CD14-positive monocyte (primary cell): ENCODE measurements around the gene NUP214. TPM values are rescaled to one million over a fixed set of nuclear protein-coding genes. Genes with fewer than 3 reads are reported as not detected.

Experiments used
- DNase-seq, 3 donors: peaks; one replicate each; pipeline ENCODE4 v3.0.0-alpha.2; 2011 to 2022
- H2AFZ ChIP-seq: 2 replicates; pipeline ENCODE4 v1.6.0; 2012; ENCODE audit warnings: mild to moderate bottlenecking, low read depth, low read length, inconsistent platforms; ENCODE audit not compliant: insufficient read depth, poor library complexity, severe bottlenecking
- H3K27ac ChIP-seq, 2 donors: 1 replicate in 1 of 2; 2 replicates in 1 of 2; pipeline ENCODE4 v1.5.1; 2012 to 2013; ENCODE audit warnings: low read length in 2 of 2, control low read depth in 1 of 2, inconsistent platforms in 1 of 2, low read depth in 1 of 2, mild to moderate bottlenecking in 1 of 2
- H3K27me3 ChIP-seq, 2 donors: one replicate each; pipeline versions ENCODE4 v1.6.0 to v1.6.1; 2011 to 2013; ENCODE audit warnings: low read length in 2 of 2; ENCODE audit not compliant: control insufficient read depth in 2 of 2, insufficient read depth in 2 of 2
- H3K36me3 ChIP-seq, 2 donors: replicated peaks in 1 of 2; 1 replicate in 1 of 2; 2 replicates in 1 of 2; pipeline versions ENCODE4 v1.5.1 to v1.6.1; 2012 to 2013; ENCODE audit warnings: low read length in 2 of 2, control low read depth in 1 of 2, inconsistent platforms in 1 of 2, mild to moderate bottlenecking in 1 of 2; ENCODE audit not compliant: insufficient read depth in 2 of 2, control insufficient read depth in 1 of 2
- H3K4me1 ChIP-seq, 2 donors: 1 replicate in 1 of 2; 2 replicates in 1 of 2; pipeline versions ENCODE4 v1.5.1 to v1.6.1; 2012 to 2013; ENCODE audit warnings: low read length in 2 of 2, control low read depth in 1 of 2, inconsistent platforms in 1 of 2, mild to moderate bottlenecking in 1 of 2, moderate library complexity in 1 of 2; ENCODE audit not compliant: insufficient read depth in 2 of 2, control insufficient read depth in 1 of 2
- H3K4me2 ChIP-seq: replicated peaks from 2 replicates; pipeline ENCODE3; 2012; ENCODE audit warnings: low read length, moderate library complexity, mild to moderate bottlenecking; ENCODE audit not compliant: poor library complexity, severe bottlenecking; ENCODE audit errors: extremely low read depth
- H3K4me3 ChIP-seq, 3 experiments: fragments of 200-600 bp in 1 of 3; sonication (generic) in 1 of 3; replicated peaks in 1 of 3; 1 replicate in 2 of 3; 2 replicates in 1 of 3; pipeline ENCODE4 v1.5.1; 2011 to 2013; ENCODE audit warnings: low read length in 3 of 3, mild to moderate bottlenecking in 3 of 3, control low read depth in 2 of 3, low read depth in 2 of 3, inconsistent platforms in 1 of 3, moderate library complexity in 1 of 3
- H3K79me2 ChIP-seq: 2 replicates; pipeline ENCODE4 v1.6.0; 2012; ENCODE audit warnings: mild to moderate bottlenecking, control low read depth, inconsistent platforms, low read length, moderate library complexity; ENCODE audit not compliant: insufficient read depth
- H3K9ac ChIP-seq: 2 replicates; pipeline ENCODE4 v1.6.0; 2017; ENCODE audit warnings: low read length, mild to moderate bottlenecking; ENCODE audit not compliant: insufficient read depth, poor library complexity, severe bottlenecking
- H3K9me3 ChIP-seq, 2 donors: replicated peaks in 1 of 2; 1 replicate in 1 of 2; 2 replicates in 1 of 2; pipeline versions ENCODE4 v1.5.1 to v1.6.1; 2012 to 2013; ENCODE audit warnings: low read length in 2 of 2, control low read depth in 1 of 2; ENCODE audit not compliant: control insufficient read depth in 1 of 2, insufficient read depth in 1 of 2
- H4K20me1 ChIP-seq: 2 replicates; pipeline ENCODE4 v1.6.0; 2012; ENCODE audit warnings: mild to moderate bottlenecking, low read length, control low read depth, moderate library complexity; ENCODE audit not compliant: insufficient read depth
- H3K27ac Mint-ChIP-seq, 7 donors: one replicate each; pipeline ENCODE4 v1.8.0; 2020; ENCODE audit warnings: mild to moderate bottlenecking in 7 of 7, mixed read lengths in 7 of 7, moderate library complexity in 6 of 7, inconsistent platforms in 2 of 7
- H3K27me3 Mint-ChIP-seq, 3 donors: one replicate each; pipeline ENCODE4 v1.8.0; 2021 to 2022; ENCODE audit warnings: low read depth in 3 of 3, mild to moderate bottlenecking in 3 of 3, mixed read lengths in 3 of 3, moderate library complexity in 3 of 3, inconsistent platforms in 1 of 3
- H3K36me3 Mint-ChIP-seq, 2 donors: one replicate each; pipeline ENCODE4 v1.8.0; 2020; ENCODE audit warnings: mixed read lengths in 2 of 2, inconsistent platforms in 1 of 2, mild to moderate bottlenecking in 1 of 2
- H3K4me1 Mint-ChIP-seq: one replicate; pipeline ENCODE4 v1.8.0; 2020; ENCODE audit warnings: mild to moderate bottlenecking, mixed read lengths
- H3K4me3 Mint-ChIP-seq, 2 donors: one replicate each; pipeline ENCODE4 v1.8.0; 2020; ENCODE audit warnings: mild to moderate bottlenecking in 2 of 2, mixed read lengths in 2 of 2, moderate library complexity in 1 of 2
- H3K9me3 Mint-ChIP-seq, 7 donors: one replicate each; pipeline ENCODE4 v1.8.0; 2020 to 2022; ENCODE audit warnings: mixed read lengths in 7 of 7, mild to moderate bottlenecking in 6 of 7, moderate library complexity in 6 of 7, inconsistent platforms in 2 of 7
- CTCF ChIP-seq: fragments of 200-600 bp; IDR thresholded peaks from one replicate; pipeline ENCODE4 v1.8.0; 2022; ENCODE audit warnings: antibody characterized with exemption, mild to moderate bottlenecking
- WGBS: methylation state at CpG from one replicate; pipeline ENCODE4 v1.1.5; 2013; ENCODE audit warnings: missing lambda C conversion rate; ENCODE audit not compliant: insufficient coverage; 5-methylcytosine and 5-hydroxymethylcytosine counted together
- intact Hi-C, 2 donors: fragments of 100-400 bp; cut with micrococcal nuclease; formaldehyde crosslinking; loops; one replicate each; pipeline versions ENCODE4 v1.15.0 to v1.15.1; 2023
- polyA plus RNA-seq, 3 donors: library from polyadenylated mRNA; depleted of rRNA in 1 of 3; unstranded in 2 of 3; stranded (reverse) in 1 of 3; fragments of 300-500 nt in 2 of 3; fragments of >200 nt in 1 of 3; fragmentation: Illumina TruSeq in 2 of 3; gene quantifications; 1 replicate in 2 of 3; 2 replicates in 1 of 3; pipeline ENCODE4 v1.2.3, GENCODE V29; 2012 to 2021

Gene NUP214
- polyA plus RNA-seq, 3 donors, result 94.9 to 329 (median 214) TPM

GRCh38 chr9:131274674-131275331 is 149.4 kb downstream of the NUP214 start:
- Mint-ChIP-seq H3K4me3 (peak overlapping the region; percentile 99 to 100), H3K4me1 (peaks cover 62% of the 10 kb centered on the region), H3K27ac (peak overlapping the region; percentile 92 to 98 (median 96)), H3K9me3 (peaks cover 0 to 2% (median 0%) of the 10 kb centered on the region in 7 donors), H3K36me3 (peaks cover 3 to 15% of the 10 kb centered on the region in 2 donors), H3K27me3 (no peaks in the 10 kb centered on the region)
- H4K20me1 ChIP-seq, result peaks cover 52% of the 10 kb centered on the region
- DNase-seq, result peak in 2 of 3 donors; percentile 38 to 46
- peak overlapping the region; percentile 75 to 93 for H3K27ac ChIP-seq
- no peaks in the 10 kb centered on the region for H3K27me3 ChIP-seq
- no peaks in the 10 kb centered on the region for H3K9me3 ChIP-seq
- peaks cover 78% of the 10 kb centered on the region for H3K79me2 ChIP-seq
- peaks cover 62 to 65% of the 10 kb centered on the region in 2 donors for H3K4me1 ChIP-seq
- WGBS, result 1% methylated on average over 18 of the region's 18 CpGs
- H3K9ac ChIP-seq, result peak overlapping the region; percentile 86
- no peaks in the 10 kb centered on the region for H3K36me3 ChIP-seq
- H3K4me2 ChIP-seq, result peak overlapping the region; percentile 98
- H2AFZ ChIP-seq, result peak overlapping the region; percentile 56
- H3K4me3 ChIP-seq, result peak overlapping the region; percentile 78 to 94 (median 93)
- intact Hi-C loops, result loop anchor here (2.0 to 10.0 kb wide), 5 partner anchors 20 to 1080 kb away; partner anchors contain the start of genes PRRC2B (in 1 of the 2) and SETX (in 1 of the 2)
- no peak for TF ChIP-seq CTCF

- Histone ChIP-seq H4K20me1 (peaks cover 52% of the 10 kb centered on the region), H3K4me3 (peak overlapping the region; percentile 78 to 94 (median 93)), H3K79me2 (peaks cover 71% of the 10 kb centered on the region), H3K36me3 (no peaks in the 10 kb centered on the region), H3K27ac (peak overlapping the region; percentile 75 to 93), H3K27me3 (no peaks in the 10 kb centered on the region), H3K9ac (peak overlapping the region; percentile 86), H3K4me1 (peaks cover 62 to 65% of the 10 kb centered on the region in 2 donors), H3K9me3 (no peaks in the 10 kb centered on the region), H3K4me2 (peak overlapping the region; percentile 98), H2AFZ (peak overlapping the region; percentile 56)
- 0% methylated on average over 26 of the region's 29 CpGs for whole genome bisulfite sequencing
- TF ChIP-seq CTCF, result peak; percentile 23
- DNase-seq, result peak in 2 of 3 donors; percentile 51 to 54
- intact Hi-C loops, result loop anchor here (2.0 to 10.0 kb wide), 5 partner anchors 21 to 1079 kb away; partner anchors contain the start of genes PRRC2B (in 1 of the 2) and SETX (in 1 of the 2)
- H3K36me3 Mint-ChIP-seq, result peaks cover 3 to 15% of the 10 kb centered on the region in 2 donors
- H3K27ac Mint-ChIP-seq, result peak overlapping the region; percentile 92 to 98 (median 96)
- peaks cover 2 to 4% (median 2%) of the 10 kb centered on the region in 3 donors for H3K27me3 Mint-ChIP-seq
- peaks cover 63% of the 10 kb centered on the region for H3K4me1 Mint-ChIP-seq
- H3K4me3 Mint-ChIP-seq, result peak overlapping the region; percentile 99 to 100
- peaks cover 0 to 2% (median 0%) of the 10 kb centered on the region in 7 donors for H3K9me3 Mint-ChIP-seq
These were observed 150.1 kb downstream of the NUP214 start for GRCh38 chr9:131275332-131276093.
